ENCODE data around the gene VPS16. TPM values are rescaled to one million over a fixed set of nuclear protein-coding genes. Genes with fewer than 3 reads are reported as not detected.

Gene VPS16
- total and polyA plus RNA-seq, 5 donors, result 16.8 to 24.2 (median 19.6) TPM

GRCh38 chr20:2907519-2907918, 67.0 kb downstream of the VPS16 start:
- Histone ChIP-seq H3K27ac (ENCODE audit: low read length) (no peak overlapping the region), H3K27me3 (ENCODE audit: control insufficient read depth, insufficient read depth) (no peaks in the 10 kb centered on the region), H3K4me1 (ENCODE audit: control insufficient read depth, insufficient read depth, low read length) (no peaks in the 10 kb centered on the region), H3K4me3 (ENCODE audit: low read length) (no peak overlapping the region), H3K9me3 (ENCODE audit: control insufficient read depth, low read length) (no peaks in the 10 kb centered on the region)
- DNase-seq, result no peak
- intact Hi-C loops (cut with DNase I), result no loop called here
- 76% methylated on average over 3 of the region's 3 CpGs for WGBS
- ATAC-seq, result no peak

DNA sequence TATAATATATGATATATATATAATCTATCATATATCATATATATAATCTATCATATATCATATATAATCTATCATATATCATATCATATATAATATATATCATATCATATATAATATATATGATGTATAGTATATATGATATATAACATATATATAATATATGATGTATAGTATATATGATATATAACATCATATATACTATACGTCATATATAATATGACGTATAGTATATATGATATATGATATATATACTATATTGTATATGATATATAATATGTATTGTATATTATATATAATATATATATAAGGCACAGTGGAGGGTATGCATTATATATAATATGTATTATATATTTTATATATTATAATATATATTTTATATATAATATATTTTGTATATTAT, 69.4 kb downstream of the VPS16 start:
- DNase-seq, result no peak
- no peaks in the 10 kb centered on the region for H3K27me3 ChIP-seq (ENCODE audit: control insufficient read depth, insufficient read depth)
- H3K9me3 ChIP-seq (ENCODE audit: control insufficient read depth, low read length), result no peaks in the 10 kb centered on the region
- WGBS, result 97% methylated on average over 2 of the region's 2 CpGs
- no peaks in the 10 kb centered on the region for H3K4me1 ChIP-seq (ENCODE audit: control insufficient read depth, insufficient read depth, low read length)
- no peak overlapping the region for H3K27ac ChIP-seq (ENCODE audit: low read length)
- intact Hi-C loops (cut with DNase I), result no loop called here
- ATAC-seq, result no peak
- H3K4me3 ChIP-seq (ENCODE audit: low read length), result no peak overlapping the region

- no peak for ATAC-seq
- no peaks in the 10 kb centered on the region for H3K4me1 ChIP-seq (ENCODE audit: control insufficient read depth, insufficient read depth, low read length)
- intact Hi-C loops (cut with DNase I), result no loop called here
These were observed 70.7 kb downstream of the VPS16 start for GRCh38 chr20:2911200-2911599.

DNA sequence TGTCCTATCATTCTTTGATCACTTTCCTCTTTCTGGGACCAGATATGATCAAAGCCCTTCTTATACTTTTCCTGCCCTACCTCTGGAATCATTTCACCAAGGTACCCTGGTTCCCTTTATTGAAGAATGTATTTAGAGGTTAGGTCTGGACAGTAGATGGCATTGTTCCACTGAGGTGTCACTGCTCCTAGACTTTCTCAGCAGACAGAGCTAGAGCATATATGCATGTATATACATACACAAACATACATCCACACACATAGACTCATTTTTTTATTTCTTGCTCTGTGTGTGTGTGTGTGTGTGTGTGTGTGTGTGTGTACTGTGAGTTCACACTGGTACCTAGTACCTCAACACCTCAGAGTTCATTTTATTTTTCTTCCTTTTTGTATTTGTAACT, 73.6 kb downstream of the VPS16 start:
- no peak overlapping the region for H3K4me3 ChIP-seq (ENCODE audit: low read length)
- intact Hi-C loops (cut with DNase I), result no loop called here
- H3K27ac ChIP-seq (ENCODE audit: low read length), result no peak overlapping the region
- no peaks in the 10 kb centered on the region for H3K27me3 ChIP-seq (ENCODE audit: control insufficient read depth, insufficient read depth)
- no peak for ATAC-seq
- no peaks in the 10 kb centered on the region for H3K9me3 ChIP-seq (ENCODE audit: control insufficient read depth, low read length)
- DNase-seq, result no peak
- no peaks in the 10 kb centered on the region for H3K4me1 ChIP-seq (ENCODE audit: control insufficient read depth, insufficient read depth, low read length)

More at GRCh38 chr20:2911200-2911599, 70.7 kb downstream of the VPS16 start:
- no peaks in the 10 kb centered on the region for H3K9me3 ChIP-seq (ENCODE audit: control insufficient read depth, low read length)
- H3K27ac ChIP-seq (ENCODE audit: low read length), result no peak overlapping the region
- H3K4me3 ChIP-seq (ENCODE audit: low read length), result no peak overlapping the region
- H3K27me3 ChIP-seq (ENCODE audit: control insufficient read depth, insufficient read depth), result no peaks in the 10 kb centered on the region
- DNase-seq, result no peak

Other genes with a start within 250 kb of the VPS16 start
- gene NOP56, start 188.1 kb upstream of the VPS16 start, total RNA-seq, result 10 to 100 TPM; 57.9 to 69.2 (median 63.8) TPM
- gene NOP56, start 188.1 kb upstream of the VPS16 start, polyA plus RNA-seq, result 40.9 TPM
- gene IDH3B, start 176.5 kb upstream of the VPS16 start, total RNA-seq, result 100 to 1,000 TPM; 146 to 166 (median 150) TPM
- 158 TPM for gene IDH3B, start 176.5 kb upstream of the VPS16 start, polyA plus RNA-seq
- 10 to 100 TPM in 2 of 4 donors, 1 to 10 TPM in 2; 9.6 to 13.5 (median 10.2) TPM for gene EBF4, start 148.0 kb upstream of the VPS16 start, total RNA-seq
- 4.8 TPM for gene EBF4, start 148.0 kb upstream of the VPS16 start, polyA plus RNA-seq
- gene CPXM1, start 40.1 kb upstream of the VPS16 start, total RNA-seq, result 1 to 10 TPM in 2 of 4 donors, under 1 TPM in 2; 0.53 to 3.0 (median 1.1) TPM
- 1.3 TPM for gene CPXM1, start 40.1 kb upstream of the VPS16 start, polyA plus RNA-seq
- gene C20orf141, start 25.8 kb upstream of the VPS16 start, total RNA-seq, result not detected
- gene C20orf141, start 25.8 kb upstream of the VPS16 start, polyA plus RNA-seq, result not detected
- gene TMEM239, start 24.4 kb upstream of the VPS16 start, total RNA-seq, result not detected
- not detected for gene TMEM239, start 24.4 kb upstream of the VPS16 start, polyA plus RNA-seq
- 10 to 100 TPM; 13.7 to 17.9 (median 17.2) TPM for gene PCED1A, start 90 bp upstream of the VPS16 start, total RNA-seq
- 13.9 TPM for gene PCED1A, start 90 bp upstream of the VPS16 start, polyA plus RNA-seq
- 10 to 100 TPM; 32.6 to 37.5 (median 35.7) TPM for gene PTPRA, start 32.7 kb downstream of the VPS16 start, total RNA-seq
- gene PTPRA, start 32.7 kb downstream of the VPS16 start, polyA plus RNA-seq, result 11.8 TPM
- 1 to 10 TPM in 1 of 4 donors, under 1 TPM in 1, not detected in 2; 0.79 to 1.5 TPM for gene GNRH2, start 202.9 kb downstream of the VPS16 start, total RNA-seq
- 0.75 TPM for gene GNRH2, start 202.9 kb downstream of the VPS16 start, polyA plus RNA-seq
- 10 to 100 TPM; 31.5 to 48.2 (median 43.3) TPM for gene MRPS26, start 205.3 kb downstream of the VPS16 start, total RNA-seq
- 69.9 TPM for gene MRPS26, start 205.3 kb downstream of the VPS16 start, polyA plus RNA-seq
- gene OXT, start 230.9 kb downstream of the VPS16 start, total RNA-seq, result under 1 TPM in 1 of 4 donors, not detected in 3; 0.50 TPM
- gene OXT, start 230.9 kb downstream of the VPS16 start, polyA plus RNA-seq, result not detected
- gene AVP, start 244.0 kb downstream of the VPS16 start, total RNA-seq, result not detected
- not detected for gene AVP, start 244.0 kb downstream of the VPS16 start, polyA plus RNA-seq